HG03558 (cell line): ENCODE results near the gene RAC3.

ENCODE experiments used
- ATAC-seq: cut with Tn5 transposase; IDR thresholded peaks from one replicate; pipeline ENCODE4 v1.9.1; 2021; ENCODE audit warnings: moderate number of reproducible peaks; ENCODE audit not compliant: unreplicated experiment; ENCODE audit errors: extremely low read depth

RAC3 gene

GRCh38 chr17:81998691-81999438 lies 32.6 kb upstream of the RAC3 start:
- ATAC-seq, result no peak

DNA sequence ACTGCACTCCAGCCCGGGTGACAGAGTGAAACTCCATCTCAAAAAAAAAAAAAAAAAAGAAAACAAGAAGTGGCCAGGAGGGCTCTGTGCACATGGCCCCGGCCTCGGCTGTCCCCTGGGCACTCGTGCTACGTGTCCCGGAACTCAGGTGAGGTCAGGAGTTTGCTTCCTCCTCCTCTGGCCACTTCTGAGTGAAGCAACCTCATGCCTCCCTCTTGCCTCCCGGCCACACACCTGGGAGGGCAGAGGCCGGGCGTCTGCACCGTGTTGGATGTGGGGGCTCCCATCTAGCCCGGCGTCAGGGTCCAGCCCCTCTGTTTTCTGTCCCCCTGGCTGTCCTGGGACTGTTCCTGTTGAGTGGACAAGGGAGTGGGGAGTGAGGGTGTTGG lies 31.9 kb upstream of the RAC3 start:
- ATAC-seq, result no peak

DNA sequence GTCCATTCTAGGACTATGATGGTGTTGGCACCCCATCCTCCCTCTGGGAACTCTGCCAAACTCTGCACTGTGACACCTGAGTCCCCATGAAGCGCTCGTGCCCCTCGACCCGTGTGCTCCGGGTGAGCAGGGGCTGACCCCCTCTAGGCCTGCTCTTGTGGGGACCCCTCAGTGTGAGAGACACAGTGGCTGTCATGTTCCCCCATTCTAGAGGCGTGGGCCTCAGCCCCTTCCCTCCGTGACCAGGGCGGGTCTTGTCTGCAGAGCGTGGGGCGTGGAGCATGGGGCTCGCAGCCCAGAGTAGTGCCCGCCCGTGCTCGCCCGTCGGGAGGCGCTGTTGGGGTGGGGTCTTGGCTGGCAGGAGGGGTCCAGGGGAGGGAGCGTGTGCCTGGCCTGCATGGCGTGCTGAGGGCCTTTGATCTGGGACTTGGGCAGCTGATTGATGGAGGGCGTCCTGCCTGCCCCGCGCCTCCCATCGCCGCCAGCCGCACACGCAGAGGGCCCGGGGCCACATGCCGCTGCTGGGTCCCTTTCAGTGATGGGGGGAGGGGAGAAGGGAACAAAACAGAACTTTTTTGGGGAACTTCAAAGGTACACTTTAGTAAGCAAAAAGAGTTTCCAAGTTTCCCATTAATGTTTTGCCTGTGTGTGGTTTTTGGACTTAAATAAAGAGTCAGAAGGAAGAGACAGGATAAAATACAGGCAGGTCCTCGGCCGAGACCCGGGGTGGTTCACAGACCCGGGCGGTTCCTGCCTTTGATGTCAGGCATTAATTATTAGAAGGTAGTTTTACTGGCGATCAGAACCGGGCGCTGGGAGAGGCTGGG lies 31.3 kb upstream of the RAC3 start:
- no peak for ATAC-seq

DNA sequence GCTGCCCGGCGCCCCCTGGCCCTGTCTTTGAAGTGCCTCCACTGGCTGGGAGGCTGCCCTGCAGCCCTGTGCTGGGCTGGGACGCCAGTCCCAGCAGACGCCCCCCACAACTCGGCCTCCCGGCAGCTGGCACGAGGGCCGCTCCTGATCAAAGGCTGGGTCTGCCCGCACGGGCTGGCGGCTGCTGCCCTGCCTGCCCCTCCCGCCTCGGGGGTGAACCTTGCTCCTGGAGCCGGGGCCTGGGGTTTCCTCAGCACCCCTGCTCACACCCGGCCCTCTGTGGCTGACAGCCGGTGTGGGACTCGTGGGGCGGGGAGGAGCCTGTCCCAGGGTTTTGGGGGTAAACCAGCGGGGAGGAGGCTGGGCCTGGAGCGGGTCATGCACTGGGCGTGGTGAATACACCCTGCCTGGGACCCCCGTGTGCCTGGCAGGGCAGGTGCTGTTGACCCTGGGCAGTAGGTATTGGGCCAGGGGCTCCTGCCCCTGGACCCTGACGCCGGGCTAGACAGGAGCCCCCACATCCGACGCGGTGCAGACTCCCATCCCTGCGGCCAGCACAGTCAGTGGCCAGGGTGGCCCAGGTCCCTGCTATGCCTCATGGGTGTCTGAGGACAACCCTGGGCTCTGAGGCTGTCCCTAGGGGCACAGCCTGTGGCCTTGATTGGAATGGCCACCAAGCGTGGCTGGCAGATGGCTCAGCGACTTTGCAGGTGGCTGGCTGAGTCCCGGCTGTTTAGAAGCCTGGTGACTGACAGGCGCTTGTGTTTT lies 30.5 kb upstream of the RAC3 start:
- no peak for ATAC-seq

- no peak for ATAC-seq
Measured at GRCh38 chr17:82001571-82002056, 29.9 kb upstream of the RAC3 start.

DNA sequence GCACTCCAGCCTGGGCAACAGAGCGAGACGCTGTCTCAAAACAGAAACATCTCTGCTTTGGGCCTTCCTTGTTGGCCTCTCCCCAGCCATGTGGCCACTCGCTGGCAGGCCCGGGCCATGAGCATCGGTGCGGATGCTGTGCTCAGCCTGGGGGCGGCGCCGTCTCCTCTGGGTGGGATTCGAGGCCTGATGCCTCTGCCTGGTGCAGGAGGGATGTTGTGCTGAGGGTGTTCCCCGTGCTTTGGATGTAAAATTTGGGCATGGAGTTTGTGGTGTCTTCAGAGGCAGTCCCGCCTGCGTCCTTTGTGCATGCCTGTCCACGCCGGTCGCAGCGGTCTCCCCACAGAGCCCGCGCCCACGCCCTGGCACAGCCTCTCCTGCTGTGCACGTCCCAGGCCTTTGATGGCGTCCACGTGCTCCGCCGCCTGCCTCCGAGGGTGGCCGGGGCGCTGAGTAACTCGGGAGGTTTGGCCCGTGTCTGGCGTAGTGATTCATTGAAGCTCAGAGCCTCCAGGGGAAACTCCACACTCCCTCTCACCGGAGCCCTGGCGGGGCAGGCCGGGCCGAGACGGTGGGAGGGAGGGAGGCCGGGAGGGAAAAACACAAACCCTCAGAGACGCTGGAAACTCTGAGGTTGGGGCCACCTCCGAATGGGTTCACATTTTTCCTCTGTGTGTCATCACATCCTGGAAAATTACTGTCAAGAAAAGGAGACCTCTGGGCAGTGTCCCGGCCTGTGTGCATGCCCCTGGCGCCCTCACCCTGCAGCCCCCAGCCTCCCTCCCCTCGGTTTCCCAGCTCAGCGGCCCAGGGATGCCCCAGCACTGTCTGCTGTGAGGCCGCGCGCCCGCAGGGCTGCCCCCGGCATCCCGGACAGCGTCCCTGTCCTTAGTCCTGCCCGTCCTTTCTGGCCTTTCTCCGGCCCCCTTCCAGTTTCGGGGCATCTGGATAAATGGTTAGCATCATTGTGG lies 27.8 kb upstream of the RAC3 start:
- no peak for ATAC-seq

DNA sequence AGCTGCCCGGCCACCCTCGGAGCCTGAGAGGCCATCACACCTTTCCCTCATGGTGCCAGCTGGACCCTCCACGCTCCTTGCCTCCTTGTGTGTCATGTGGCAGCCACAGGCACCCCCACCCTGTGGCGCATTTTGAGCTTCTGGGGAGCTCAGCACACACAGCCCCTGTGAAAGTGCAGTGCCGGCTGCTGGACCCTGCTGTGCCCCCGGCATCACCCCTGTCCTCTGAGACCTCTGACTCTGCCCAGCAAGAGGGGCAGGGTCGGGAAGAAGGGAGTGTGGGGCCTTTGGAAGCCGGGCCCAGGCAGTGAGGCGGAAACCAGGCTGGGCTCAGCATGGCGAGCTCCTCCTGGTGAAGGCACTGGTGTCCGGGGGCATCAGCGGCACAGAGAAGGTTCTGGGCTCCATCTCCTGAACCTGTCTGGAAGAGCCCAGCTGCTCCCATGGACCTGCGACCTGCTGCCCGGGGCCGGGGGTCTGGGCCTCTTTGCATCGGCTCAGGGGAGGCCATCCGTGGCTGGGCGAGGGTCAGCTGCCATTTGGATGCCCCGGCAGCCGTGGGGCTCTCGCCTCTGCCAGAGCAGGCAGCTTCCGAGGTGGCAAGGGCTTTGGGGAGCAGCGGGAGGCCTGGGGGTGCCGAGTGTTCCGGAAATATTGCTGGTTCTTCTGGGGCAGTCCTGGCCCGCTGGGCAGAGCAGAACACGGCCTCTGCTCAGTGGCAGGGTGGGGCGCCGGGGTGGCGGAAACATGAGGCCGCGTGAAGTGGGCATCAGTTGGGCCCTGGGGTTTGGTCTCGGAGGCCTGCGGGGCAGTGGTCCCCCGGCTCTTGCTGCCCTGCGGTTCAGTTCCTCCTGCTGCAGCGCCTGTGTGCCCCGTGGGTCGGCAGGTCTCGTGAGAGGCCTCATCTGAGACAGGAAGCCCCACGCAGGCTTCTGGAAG lies 26.7 kb upstream of the RAC3 start:
- ATAC-seq, result no peak

DNA sequence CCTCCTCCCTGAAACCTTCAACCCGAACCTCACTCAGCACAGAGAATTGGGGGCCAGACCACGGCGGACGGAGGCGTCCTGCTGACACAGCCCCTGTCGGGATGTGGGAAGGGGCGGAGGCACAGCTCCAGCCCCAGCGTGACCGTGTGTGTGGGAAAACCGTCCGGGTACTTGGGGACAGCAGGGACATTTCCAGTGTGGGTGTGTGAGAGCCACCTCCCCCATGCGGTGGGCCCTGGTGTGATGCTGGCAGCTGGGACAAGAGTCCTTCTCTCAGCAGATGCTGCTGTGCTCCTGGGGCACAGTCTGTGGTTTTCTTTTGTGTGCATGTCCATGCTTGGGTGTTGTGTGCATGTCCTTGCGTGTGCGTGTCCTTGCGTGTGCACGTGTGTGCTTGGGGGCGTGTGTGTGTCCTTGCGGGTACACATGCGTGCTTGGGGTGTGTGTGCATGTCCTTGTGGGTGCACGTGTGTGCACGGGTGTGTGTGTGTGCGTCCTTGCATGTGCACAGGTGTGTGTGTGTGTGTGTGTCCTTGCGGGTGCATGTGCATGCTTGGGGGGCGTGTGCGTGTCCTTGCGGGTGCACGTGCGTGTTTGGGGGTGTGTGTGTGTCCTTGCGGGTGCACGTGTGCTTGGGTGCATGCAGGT lies 25.7 kb upstream of the RAC3 start:
- ATAC-seq, result no peak

DNA sequence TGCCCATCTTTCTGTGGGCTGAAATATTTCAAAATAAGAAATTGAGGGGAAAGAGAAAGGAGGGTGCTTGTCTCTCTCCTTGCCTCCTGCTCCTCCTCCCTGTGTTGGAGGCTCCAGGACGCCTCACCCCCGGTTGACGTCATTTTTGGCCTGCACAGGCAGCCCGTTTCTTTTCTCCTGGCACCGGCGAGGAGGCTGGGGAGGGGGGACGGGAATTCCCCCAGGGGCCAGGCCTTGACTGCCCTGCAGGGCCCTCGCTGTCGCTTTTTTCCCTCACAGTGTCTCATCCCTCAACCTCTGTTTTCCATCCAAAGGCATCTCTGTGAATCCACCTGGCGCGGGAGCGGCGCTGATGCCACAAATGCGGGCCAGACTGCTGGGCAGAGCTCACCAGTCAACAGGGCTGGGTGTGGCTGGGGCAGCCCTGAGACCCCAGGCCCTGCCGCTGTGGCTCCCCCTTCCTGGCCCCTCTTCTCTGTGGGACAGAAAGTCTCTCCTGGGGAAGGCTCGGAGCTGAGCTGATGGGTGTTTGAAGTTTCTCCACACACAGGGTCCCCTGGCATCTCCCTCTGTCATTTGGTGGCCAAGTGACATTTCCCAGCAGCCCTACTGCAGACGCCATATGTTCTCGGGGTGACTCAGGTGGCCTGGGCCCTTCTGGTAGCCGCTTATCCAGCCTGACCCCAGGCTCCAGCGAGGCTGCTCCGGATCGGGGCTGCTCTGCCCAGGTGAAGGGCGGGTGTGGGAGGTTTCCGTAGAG lies 24.8 kb upstream of the RAC3 start:
- no peak for ATAC-seq

DNA sequence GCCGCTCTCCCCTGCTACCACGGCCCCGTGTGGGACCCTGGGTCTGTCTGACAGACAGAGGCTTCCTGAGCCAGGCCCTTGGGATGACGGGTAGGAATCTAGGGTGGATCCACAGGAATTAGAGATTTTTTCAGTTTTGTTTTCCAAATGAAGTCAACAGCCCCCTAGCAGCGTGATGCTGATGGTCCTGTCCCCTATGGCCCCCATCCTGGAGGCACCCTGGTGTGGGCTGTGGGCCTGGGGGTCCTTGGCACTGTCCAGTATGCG lies 24.3 kb upstream of the RAC3 start:
- no peak for ATAC-seq

- no peak for ATAC-seq
Measured at GRCh38 chr17:82007495-82008257, 23.8 kb upstream of the RAC3 start.

DNA sequence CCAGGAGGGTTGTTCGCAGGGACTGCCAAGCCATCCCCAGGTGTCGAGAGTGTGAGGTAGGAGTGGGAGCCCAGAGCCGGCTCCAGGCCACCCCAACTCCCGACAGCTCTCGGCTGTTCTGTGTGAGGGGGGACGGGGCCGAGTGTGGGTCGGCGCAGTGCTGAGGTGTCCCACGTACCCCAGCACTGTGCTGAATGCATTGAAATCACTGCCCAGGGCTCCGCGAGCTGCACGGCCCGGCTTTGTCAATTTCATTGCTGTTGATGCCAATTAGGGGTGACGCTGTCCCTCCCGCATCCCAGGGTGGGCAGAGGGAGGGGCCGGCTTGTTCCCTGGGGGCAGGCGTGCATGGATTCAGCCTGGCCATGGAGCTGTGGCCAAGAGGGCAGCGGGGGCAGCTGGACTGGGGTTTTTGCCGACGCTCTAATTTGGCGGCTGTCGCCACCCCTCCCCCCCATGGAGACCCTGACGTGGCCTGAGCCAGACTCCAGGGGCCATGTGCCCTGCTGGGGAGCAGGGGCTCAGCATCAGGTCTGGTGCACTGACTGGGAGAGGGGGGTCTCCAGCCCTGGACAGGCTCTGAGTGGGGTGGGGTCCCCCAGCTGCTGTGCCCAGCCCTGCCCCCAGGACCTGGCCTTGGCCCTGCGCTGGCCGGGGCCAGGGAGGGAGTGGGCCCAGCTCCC lies 23.1 kb upstream of the RAC3 start:
- ATAC-seq, result no peak

- no peak for ATAC-seq
Measured at GRCh38 chr17:82008941-82009405, 22.5 kb upstream of the RAC3 start.

DNA sequence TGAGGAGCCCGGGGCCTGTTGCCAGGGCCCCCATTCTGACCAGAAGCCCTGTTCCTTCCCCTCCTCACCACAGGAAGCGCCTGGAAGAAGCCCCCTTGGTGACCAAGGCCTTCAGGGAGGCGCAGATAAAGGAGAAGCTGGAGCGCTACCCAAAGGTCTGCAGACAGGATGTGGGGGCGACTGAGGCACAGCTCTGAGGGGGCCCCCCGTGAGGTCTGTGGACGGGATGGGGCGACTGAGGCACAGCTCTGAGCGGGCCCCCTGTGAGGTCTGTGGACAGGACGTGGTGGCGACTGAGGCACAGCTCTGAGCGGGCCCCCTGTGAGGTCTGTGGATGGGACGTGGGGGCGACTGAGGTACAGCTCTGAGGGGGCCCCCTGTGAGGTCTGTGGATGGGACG lies 22.1 kb upstream of the RAC3 start:
- no peak for ATAC-seq

GRCh38 chr17:82010575-82011525 lies 20.6 kb upstream of the RAC3 start:
- ATAC-seq, result no peak
